Activated CD4-positive, alpha-beta memory T cell treated with anti-CD3 and anti-CD28 coated beads, Interleukin-2, amount 10 ng/mL, durations not matched to agents 7 days and 5 days (primary cell): ENCODE data around the gene DNASE1L1. TPM values are rescaled to one million over a fixed set of nuclear protein-coding genes. Genes with fewer than 3 reads are reported as not detected.

Source experiments
- CTCF ChIA-PET: fragments of 350-600 bp; sonication (Branson Sonifier 250); formaldehyde crosslinking; loops from one replicate; lab custom pipeline; 2021; ENCODE audit warnings: antibody characterized with exemption, inconsistent platforms; lab: Charles Lee
- POLR2A ChIA-PET: fragments of 350-600 bp; sonication (Branson Sonifier 250); formaldehyde crosslinking; loops from one replicate; lab custom pipeline; 2021; ENCODE audit warnings: antibody characterized with exemption; lab: Charles Lee
- DNase-seq: peaks from one replicate; pipeline ENCODE4 v3.0.0-alpha.2; 2020
- H3K27ac Mint-ChIP-seq: one replicate; pipeline ENCODE4 v1.8.0; 2021; ENCODE audit warnings: mild to moderate bottlenecking, mixed read lengths
- H3K27me3 Mint-ChIP-seq: one replicate; pipeline ENCODE4 v1.8.0; 2021; ENCODE audit warnings: mixed read lengths
- H3K36me3 Mint-ChIP-seq: one replicate; pipeline ENCODE4 v1.8.0; 2021; ENCODE audit warnings: low read depth, mixed read lengths
- H3K4me1 Mint-ChIP-seq: one replicate; pipeline ENCODE4 v1.8.0; 2021; ENCODE audit warnings: mixed read lengths
- H3K4me3 Mint-ChIP-seq: one replicate; pipeline ENCODE4 v1.8.0; 2021; ENCODE audit warnings: mild to moderate bottlenecking, mixed read lengths
- H3K9me3 Mint-ChIP-seq: one replicate; pipeline ENCODE4 v1.8.0; 2021; ENCODE audit warnings: mixed read lengths
- total RNA-seq, 2 experiments: library from RNA; stranded (reverse); gene quantifications; one replicate each; pipeline ENCODE4 v1.2.3, GENCODE V29; 2021

Gene DNASE1L1
- total RNA-seq, 2 experiments from 2014 or later: 23.3 to 23.7 TPM

- Mint-ChIP-seq H3K9me3 (no peaks in the 10 kb centered on the region), H3K36me3 (peaks cover 31% of the 10 kb centered on the region), H3K27me3 (no peaks in the 10 kb centered on the region), H3K27ac (peak overlapping the region; percentile 82), H3K4me3 (peak overlapping the region; percentile 68), H3K4me1 (peaks cover 37% of the 10 kb centered on the region)
- ChIA-PET POLR2A (interaction anchor here (0.6 to 1.9 kb wide), 3 partner anchors 15 to 72 kb away, joined by 3 to 6 read pairs (median 3); no protein-coding TSS in a partner anchor), CTCF (no interaction called here)
- DNase-seq: no peak
Observed at GRCh38 chrX:154443479-154443910, 34.4 kb upstream of the DNASE1L1 start.

- ChIA-PET CTCF (interaction anchor here (1.5 kb wide), 1 partner anchor 43 kb away, joined by 3 read pairs; no protein-coding TSS in a partner anchor), POLR2A (interaction anchor here (0.8 to 2.4 kb wide), 6 partner anchors 14 to 71 kb away, joined by 3 to 11 read pairs (median 3); partner anchors contain the start of genes ATP6AP1, PLXNA3, RPL10 and SLC10A3)
- Mint-ChIP-seq H3K27me3 (no peaks in the 10 kb centered on the region), H3K4me3 (no peak overlapping the region), H3K9me3 (no peaks in the 10 kb centered on the region), H3K36me3 (peaks cover 26% of the 10 kb centered on the region), H3K4me1 (peaks cover 42% of the 10 kb centered on the region), H3K27ac (peak overlapping the region; percentile 72)
- DNase-seq: no peak
Observed at GRCh38 chrX:154441984-154442707, 33.1 kb upstream of the DNASE1L1 start.

- ChIA-PET POLR2A (interaction anchor here (0.8 to 2.4 kb wide), 5 partner anchors 13 to 49 kb away, joined by 3 to 11 read pairs (median 3); partner anchors contain the start of genes ATP6AP1, PLXNA3, RPL10 and SLC10A3), CTCF (interaction anchor here (1.1 to 1.5 kb wide), 2 partner anchors 14 to 43 kb away, joined by 3 read pairs; no protein-coding TSS in a partner anchor)
- DNase-seq: no peak
- Mint-ChIP-seq H3K4me3 (no peak overlapping the region), H3K9me3 (no peaks in the 10 kb centered on the region), H3K36me3 (peaks cover 23% of the 10 kb centered on the region), H3K4me1 (peaks cover 38% of the 10 kb centered on the region), H3K27ac (peak overlapping the region; percentile 72), H3K27me3 (no peaks in the 10 kb centered on the region)
Observed at GRCh38 chrX:154441564-154441963, 32.5 kb upstream of the DNASE1L1 start.

- no peak for DNase-seq
- H3K36me3 Mint-ChIP-seq: peaks cover 30% of the 10 kb centered on the region
- H3K9me3 Mint-ChIP-seq: no peaks in the 10 kb centered on the region
- H3K27me3 Mint-ChIP-seq: no peaks in the 10 kb centered on the region
- peaks cover 39% of the 10 kb centered on the region for H3K4me1 Mint-ChIP-seq
- ChIA-PET CTCF (interaction anchor here (1.1 to 1.5 kb wide), 2 partner anchors 13 to 42 kb away, joined by 3 read pairs; no protein-coding TSS in a partner anchor), POLR2A (interaction anchor here (1.5 to 2.4 kb wide), 2 partner anchors 42 to 49 kb away, joined by 7 to 11 read pairs; partner anchors contain the start of genes RPL10 and SLC10A3)
- H3K27ac Mint-ChIP-seq: peak overlapping the region; percentile 44
- H3K4me3 Mint-ChIP-seq: no peak overlapping the region
Observed at GRCh38 chrX:154440623-154441357, 31.7 kb upstream of the DNASE1L1 start.

GRCh38 chrX:154439841-154440240 lies 30.8 kb upstream of the DNASE1L1 start:
- Mint-ChIP-seq H3K36me3 (peaks cover 34% of the 10 kb centered on the region), H3K27ac (no peak overlapping the region), H3K4me1 (peaks cover 35% of the 10 kb centered on the region), H3K9me3 (no peaks in the 10 kb centered on the region), H3K4me3 (no peak overlapping the region), H3K27me3 (no peaks in the 10 kb centered on the region)
- CTCF ChIA-PET: interaction anchor here (0.6 kb wide), 1 partner anchor 387 kb away, joined by 5 read pairs; no protein-coding TSS in a partner anchor
- POLR2A ChIA-PET: no interaction called here
- no peak for DNase-seq

GRCh38 chrX:154437971-154438893 lies 29.2 kb upstream of the DNASE1L1 start:
- ChIA-PET CTCF (no interaction called here), POLR2A (interaction anchor here (0.8 to 1.3 kb wide), 2 partner anchors 26 to 40 kb away, joined by 4 to 5 read pairs; partner anchors contain the start of gene RPL10)
- H3K27me3 Mint-ChIP-seq: no peaks in the 10 kb centered on the region
- no peaks in the 10 kb centered on the region for H3K9me3 Mint-ChIP-seq
- H3K4me1 Mint-ChIP-seq: peaks cover 31% of the 10 kb centered on the region
- no peak for DNase-seq
- peaks cover 35% of the 10 kb centered on the region for H3K36me3 Mint-ChIP-seq
- peak overlapping the region; percentile 62 for H3K27ac Mint-ChIP-seq
- peak overlapping the region; percentile 82 for H3K4me3 Mint-ChIP-seq

GRCh38 chrX:154436983-154437752 lies 28.1 kb upstream of the DNASE1L1 start, which contains the start of gene GDI1:
TSS of gene GDI1 (plus strand) at chrX:154437154. CDS start at chrX:154437255, 101 bp downstream.
- DNase-seq: peak; percentile 59
- ChIA-PET POLR2A (no interaction called here), CTCF (no interaction called here)
- no peaks in the 10 kb centered on the region for H3K9me3 Mint-ChIP-seq
- peak within 1 kb of the TSS; percentile 82 for H3K4me3 Mint-ChIP-seq
- peaks cover 31% of the 10 kb centered on the region for H3K4me1 Mint-ChIP-seq
- H3K36me3 Mint-ChIP-seq: peaks cover 38% of the 10 kb centered on the region
- no peaks in the 10 kb centered on the region for H3K27me3 Mint-ChIP-seq
- H3K27ac Mint-ChIP-seq: peak within 1 kb of the TSS; percentile 73

- CTCF ChIA-PET: no interaction called here
- Mint-ChIP-seq H3K27me3 (no peaks in the 10 kb centered on the region), H3K4me3 (peak overlapping the region; percentile 70), H3K27ac (peak overlapping the region; percentile 73), H3K4me1 (peaks cover 26% of the 10 kb centered on the region), H3K9me3 (no peaks in the 10 kb centered on the region), H3K36me3 (peaks cover 32% of the 10 kb centered on the region)
- peak; percentile 55 for DNase-seq
- POLR2A ChIA-PET: interaction anchor here (0.9 to 1.1 kb wide), 2 partner anchors 13 to 25 kb away, joined by 3 read pairs; no protein-coding TSS in a partner anchor
Observed at GRCh38 chrX:154436374-154436982, 27.4 kb upstream of the DNASE1L1 start.

- CTCF ChIA-PET: no interaction called here
Observed at GRCh38 chrX:154435171-154435733, 26.2 kb upstream of the DNASE1L1 start.

GRCh38 chrX:154434394-154435168 lies 25.5 kb upstream of the DNASE1L1 start:
- H3K36me3 Mint-ChIP-seq: peaks cover 31% of the 10 kb centered on the region
- POLR2A ChIA-PET: no interaction called here
- peaks cover 26% of the 10 kb centered on the region for H3K4me1 Mint-ChIP-seq
- CTCF ChIA-PET: no interaction called here
- no peaks in the 10 kb centered on the region for H3K27me3 Mint-ChIP-seq
- no peak overlapping the region for H3K4me3 Mint-ChIP-seq
- no peak overlapping the region for H3K27ac Mint-ChIP-seq
- no peaks in the 10 kb centered on the region for H3K9me3 Mint-ChIP-seq
- no peak for DNase-seq

More at GRCh38 chrX:154435171-154435733, 26.2 kb upstream of the DNASE1L1 start:
- POLR2A ChIA-PET: interaction anchor here (0.7 to 1.1 kb wide), 2 partner anchors 15 to 50 kb away, joined by 3 read pairs; no protein-coding TSS in a partner anchor
- H3K27ac Mint-ChIP-seq: no peak overlapping the region
- no peaks in the 10 kb centered on the region for H3K9me3 Mint-ChIP-seq
- H3K36me3 Mint-ChIP-seq: peaks cover 33% of the 10 kb centered on the region
- peaks cover 25% of the 10 kb centered on the region for H3K4me1 Mint-ChIP-seq
- H3K4me3 Mint-ChIP-seq: no peak overlapping the region
- no peak for DNase-seq
- no peaks in the 10 kb centered on the region for H3K27me3 Mint-ChIP-seq
